Liver (tissue), 9 donors: Measurements from ENCODE around the gene TCF7L2. TPM values are rescaled to one million over a fixed set of nuclear protein-coding genes. Genes with fewer than 3 reads are reported as not detected.

Experiments used
- DNase-seq: peaks from one replicate; pipeline ENCODE4 v3.0.0-alpha.2; 2017; ENCODE audit warnings: low spot score
- H3K27ac ChIP-seq, 2 donors: one replicate each; pipeline ENCODE4 v1.7.0; 2013; ENCODE audit warnings: inconsistent platforms in 2 of 2, low read length in 2 of 2, control low read depth in 1 of 2, low read depth in 1 of 2, mild to moderate bottlenecking in 1 of 2
- H3K27me3 ChIP-seq, 4 donors: one replicate each; pipeline versions ENCODE4 v1.6.1 to v1.7.0; 2013; ENCODE audit warnings: low read length in 3 of 4, inconsistent platforms in 1 of 4, mild to moderate bottlenecking in 1 of 4, moderate library complexity in 1 of 4; ENCODE audit not compliant: control insufficient read depth in 4 of 4, insufficient read depth in 4 of 4
- H3K36me3 ChIP-seq, 4 donors: one replicate each; pipeline versions ENCODE4 v1.6.1 to v1.7.0; 2013; ENCODE audit warnings: low read length in 3 of 4, mild to moderate bottlenecking in 3 of 4, low read depth in 1 of 4, moderate library complexity in 1 of 4; ENCODE audit not compliant: control insufficient read depth in 4 of 4, insufficient read depth in 3 of 4
- H3K4me1 ChIP-seq, 4 donors: one replicate each; pipeline versions ENCODE4 v1.6.1 to v1.7.0; 2013; ENCODE audit warnings: low read length in 3 of 4, mild to moderate bottlenecking in 3 of 4, moderate library complexity in 1 of 4; ENCODE audit not compliant: control insufficient read depth in 4 of 4, insufficient read depth in 4 of 4
- H3K4me3 ChIP-seq, 3 donors: one replicate each; pipeline versions ENCODE4 v1.6.1 to v1.7.0; 2013; ENCODE audit warnings: low read length in 3 of 3, control low read depth in 1 of 3, low read depth in 1 of 3, mild to moderate bottlenecking in 1 of 3
- H3K9ac ChIP-seq, 2 donors: one replicate each; pipeline ENCODE4 v1.7.0; 2013; ENCODE audit warnings: low read length in 2 of 2, mild to moderate bottlenecking in 2 of 2, moderate library complexity in 2 of 2, control low read depth in 1 of 2, low read depth in 1 of 2
- H3K9me3 ChIP-seq, 4 donors: one replicate each; pipeline versions ENCODE4 v1.6.1 to v1.7.0; 2013; ENCODE audit warnings: low read length in 3 of 4; ENCODE audit not compliant: control insufficient read depth in 4 of 4
- EGR1 ChIP-seq, 2 donors: IDR thresholded peaks; 2 replicates each; pipeline ENCODE4 v1.6.1; 2016 to 2018; ENCODE audit warnings: antibody characterized with exemption in 2 of 2, low read depth in 2 of 2
- FOXA1 ChIP-seq: IDR thresholded peaks from 2 replicates; pipeline ENCODE4 v1.6.1; 2016; ENCODE audit warnings: antibody characterized with exemption
- HNF4G ChIP-seq: IDR thresholded peaks from 2 replicates; pipeline ENCODE4 v1.6.1; 2016; ENCODE audit warnings: antibody characterized with exemption
- JUND ChIP-seq, 2 donors: IDR thresholded peaks; 2 replicates each; pipeline ENCODE4 v1.6.1; 2016; ENCODE audit warnings: antibody characterized with exemption in 2 of 2
- NR2F2 ChIP-seq: IDR thresholded peaks from 2 replicates; pipeline ENCODE4 v1.6.1; 2016; ENCODE audit warnings: antibody characterized with exemption
- RAD21 ChIP-seq, 2 donors: IDR thresholded peaks; 2 replicates each; pipeline ENCODE4 v1.6.1; 2016; ENCODE audit warnings: antibody characterized with exemption in 2 of 2, mild to moderate bottlenecking in 2 of 2
- RXRA ChIP-seq, 2 donors: IDR thresholded peaks; 2 replicates each; pipeline ENCODE4 v1.6.1; 2017 to 2018; ENCODE audit warnings: antibody characterized with exemption in 2 of 2, mild to moderate bottlenecking in 1 of 2
- TAF1 ChIP-seq: conservative IDR thresholded peaks from 2 replicates; pipeline ENCODE4 v1.6.1; 2016; ENCODE audit warnings: antibody characterized with exemption, mild to moderate bottlenecking
- WGBS: extraction: QIAGEN DNeasy Blood & Tissue Kit; methylation state at CpG from one replicate; pipeline ENCODE4 v1.1.7; 2013; 5-methylcytosine and 5-hydroxymethylcytosine counted together
- polyA plus RNA-seq, 2 donors: library from polyadenylated mRNA; stranded (reverse) in 1 of 2; unstranded in 1 of 2; fragments of 200-250 nt in 1 of 2; fragments of >200 nt in 1 of 2; fragmentation: Nextera tagmentation in 1 of 2; extraction: Ambion mirVana in 1 of 2; gene quantifications; one replicate each; pipeline versions ENCODE4 v1.2.1 to v1.2.3, GENCODE V29; 2013 to 2015
- total RNA-seq, 2 donors: library from RNA; depleted of rRNA; stranded (reverse); fragments of >200 nt; gene quantifications; one replicate each; pipeline ENCODE4 v1.2.3, GENCODE V29; 2014
- TF ChIP-seq, protein P1 (sequence below): IDR thresholded peaks from 2 replicates; pipeline ENCODE4 v1.6.1; 2016; ENCODE audit warnings: antibody characterized with exemption, mild to moderate bottlenecking
- TF ChIP-seq, protein P2 (sequence below): IDR thresholded peaks from 2 replicates; pipeline ENCODE4 v1.6.1; 2016; ENCODE audit warnings: antibody characterized with exemption
- TF ChIP-seq, protein P3 (sequence below): IDR thresholded peaks from 2 replicates; pipeline ENCODE4 v1.6.1; 2016; ENCODE audit warnings: antibody characterized with exemption
- donor health status: healthy.
- donor health status: healthy.
- donor health status: healthy.
- donor health status: healthy.
- donor health status: healthy.

TCF7L2 gene
- total and polyA plus RNA-seq, 4 donors = 4.9 to 18.0 (median 8.3) TPM

DNA sequence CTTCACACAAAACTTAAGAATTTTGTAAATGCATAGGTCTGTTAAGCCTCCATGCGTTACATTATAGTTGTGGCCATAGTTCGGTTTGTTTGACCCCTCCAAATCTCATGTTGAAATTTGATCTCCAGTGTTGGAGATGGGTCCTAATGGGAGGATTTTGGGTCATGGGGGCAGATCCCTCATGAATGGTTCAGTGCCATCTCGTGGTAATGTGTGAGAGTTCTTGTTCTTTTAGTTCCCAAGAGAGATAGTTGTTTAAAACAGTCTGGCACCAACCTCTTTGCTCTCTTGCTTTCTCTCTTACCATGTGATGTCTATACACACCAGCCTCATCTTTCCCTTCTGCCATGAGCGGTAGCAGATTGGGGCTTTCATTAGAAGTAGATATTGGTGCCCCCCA is 264.3 kb downstream of the TCF7L2 start:
- Histone ChIP-seq H3K27ac (no peak overlapping the region), H3K9me3 (no peaks in the 10 kb centered on the region), H3K4me3 (no peak overlapping the region), H3K36me3 (peaks cover 0 to 2% (median 0%) of the 10 kb centered on the region in 4 donors), H3K27me3 (no peaks in the 10 kb centered on the region), H3K4me1 (no peaks in the 10 kb centered on the region), H3K9ac (no peak overlapping the region)
- 85% methylated on average over 4 of the region's 4 CpGs for WGBS
- TF ChIP-seq HNF4G (no peak), RAD21 (IDR thresholded peaks at IDR 0.05) (no peak), TAF1 (no peak), EGR1 (IDR thresholded peaks at IDR 0.05; ENCODE audit: low read depth in 2 of 2) (no peak), NR2F2 (no peak), FOXA1 (no peak), JUND (IDR thresholded peaks at IDR 0.05) (no peak)
- TF ChIP-seq, protein P1, sequence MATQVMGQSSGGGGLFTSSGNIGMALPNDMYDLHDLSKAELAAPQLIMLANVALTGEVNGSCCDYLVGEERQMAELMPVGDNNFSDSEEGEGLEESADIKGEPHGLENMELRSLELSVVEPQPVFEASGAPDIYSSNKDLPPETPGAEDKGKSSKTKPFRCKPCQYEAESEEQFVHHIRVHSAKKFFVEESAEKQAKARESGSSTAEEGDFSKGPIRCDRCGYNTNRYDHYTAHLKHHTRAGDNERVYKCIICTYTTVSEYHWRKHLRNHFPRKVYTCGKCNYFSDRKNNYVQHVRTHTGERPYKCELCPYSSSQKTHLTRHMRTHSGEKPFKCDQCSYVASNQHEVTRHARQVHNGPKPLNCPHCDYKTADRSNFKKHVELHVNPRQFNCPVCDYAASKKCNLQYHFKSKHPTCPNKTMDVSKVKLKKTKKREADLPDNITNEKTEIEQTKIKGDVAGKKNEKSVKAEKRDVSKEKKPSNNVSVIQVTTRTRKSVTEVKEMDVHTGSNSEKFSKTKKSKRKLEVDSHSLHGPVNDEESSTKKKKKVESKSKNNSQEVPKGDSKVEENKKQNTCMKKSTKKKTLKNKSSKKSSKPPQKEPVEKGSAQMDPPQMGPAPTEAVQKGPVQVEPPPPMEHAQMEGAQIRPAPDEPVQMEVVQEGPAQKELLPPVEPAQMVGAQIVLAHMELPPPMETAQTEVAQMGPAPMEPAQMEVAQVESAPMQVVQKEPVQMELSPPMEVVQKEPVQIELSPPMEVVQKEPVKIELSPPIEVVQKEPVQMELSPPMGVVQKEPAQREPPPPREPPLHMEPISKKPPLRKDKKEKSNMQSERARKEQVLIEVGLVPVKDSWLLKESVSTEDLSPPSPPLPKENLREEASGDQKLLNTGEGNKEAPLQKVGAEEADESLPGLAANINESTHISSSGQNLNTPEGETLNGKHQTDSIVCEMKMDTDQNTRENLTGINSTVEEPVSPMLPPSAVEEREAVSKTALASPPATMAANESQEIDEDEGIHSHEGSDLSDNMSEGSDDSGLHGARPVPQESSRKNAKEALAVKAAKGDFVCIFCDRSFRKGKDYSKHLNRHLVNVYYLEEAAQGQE = no peak
- no peak for DNase-seq

DNA sequence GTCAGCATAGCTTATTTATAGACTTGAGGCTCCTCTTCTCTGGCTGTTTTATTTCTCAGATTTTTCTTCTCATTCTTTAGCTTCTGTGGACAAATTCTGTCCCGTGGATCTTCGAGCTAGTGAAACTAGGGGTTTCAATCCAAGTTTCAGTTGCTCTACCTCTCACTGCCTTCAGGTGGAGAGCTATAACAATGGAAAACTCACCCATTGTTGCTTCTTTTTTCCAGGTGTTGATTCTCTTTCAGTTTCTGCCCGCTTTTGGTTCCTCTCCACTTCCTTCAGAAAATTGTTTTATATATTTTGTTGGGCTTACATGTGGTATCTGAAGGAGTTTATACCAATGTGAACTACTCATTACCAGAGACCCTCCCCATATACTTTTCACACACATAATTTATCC is 266.1 kb downstream of the TCF7L2 start:
- H3K27me3 ChIP-seq = no peaks in the 10 kb centered on the region
- no peak for DNase-seq
- H3K9ac ChIP-seq = no peak overlapping the region
- 48% methylated on average over 3 of the region's 3 CpGs for WGBS
- H3K9me3 ChIP-seq = no peaks in the 10 kb centered on the region
- H3K4me3 ChIP-seq = no peak overlapping the region
- no peaks in the 10 kb centered on the region for H3K4me1 ChIP-seq
- H3K36me3 ChIP-seq = peaks cover 0 to 2% (median 0%) of the 10 kb centered on the region in 4 donors
- TF ChIP-seq HNF4G = no peak
- TF ChIP-seq RAD21 (IDR thresholded peaks at IDR 0.05) = peak; percentile 21 to 27
- no peak for TF ChIP-seq RXRA (IDR thresholded peaks at IDR 0.05)
- TF ChIP-seq, protein P2, sequence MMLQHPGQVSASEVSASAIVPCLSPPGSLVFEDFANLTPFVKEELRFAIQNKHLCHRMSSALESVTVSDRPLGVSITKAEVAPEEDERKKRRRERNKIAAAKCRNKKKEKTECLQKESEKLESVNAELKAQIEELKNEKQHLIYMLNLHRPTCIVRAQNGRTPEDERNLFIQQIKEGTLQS = no peak
- TF ChIP-seq FOXA1 = no peak
- TF ChIP-seq, protein P3, sequence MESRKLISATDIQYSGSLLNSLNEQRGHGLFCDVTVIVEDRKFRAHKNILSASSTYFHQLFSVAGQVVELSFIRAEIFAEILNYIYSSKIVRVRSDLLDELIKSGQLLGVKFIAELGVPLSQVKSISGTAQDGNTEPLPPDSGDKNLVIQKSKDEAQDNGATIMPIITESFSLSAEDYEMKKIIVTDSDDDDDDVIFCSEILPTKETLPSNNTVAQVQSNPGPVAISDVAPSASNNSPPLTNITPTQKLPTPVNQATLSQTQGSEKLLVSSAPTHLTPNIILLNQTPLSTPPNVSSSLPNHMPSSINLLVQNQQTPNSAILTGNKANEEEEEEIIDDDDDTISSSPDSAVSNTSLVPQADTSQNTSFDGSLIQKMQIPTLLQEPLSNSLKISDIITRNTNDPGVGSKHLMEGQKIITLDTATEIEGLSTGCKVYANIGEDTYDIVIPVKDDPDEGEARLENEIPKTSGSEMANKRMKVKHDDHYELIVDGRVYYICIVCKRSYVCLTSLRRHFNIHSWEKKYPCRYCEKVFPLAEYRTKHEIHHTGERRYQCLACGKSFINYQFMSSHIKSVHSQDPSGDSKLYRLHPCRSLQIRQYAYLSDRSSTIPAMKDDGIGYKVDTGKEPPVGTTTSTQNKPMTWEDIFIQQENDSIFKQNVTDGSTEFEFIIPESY = no peak
- H3K27ac ChIP-seq = no peak overlapping the region
